H1 (cell line): Measurements from ENCODE around the gene SLC4A9. TPM values are rescaled to one million over a fixed set of nuclear protein-coding genes. Genes with fewer than 3 reads are reported as not detected.

Source experiments
- CTBP2 ChIP-seq: IDR thresholded peaks from 2 replicates; pipeline ENCODE4 v1.7.0; 2011; ENCODE audit warnings: borderline replicate concordance, mild to moderate bottlenecking, moderate library complexity, mixed read lengths, low read length; ENCODE audit not compliant: insufficient read depth, insufficient read length
- HDAC2 ChIP-seq, 2 experiments: fragments of 300-600 bp in 1 of 2; sonication (generic) in 1 of 2; IDR thresholded peaks; 2 replicates each; pipeline ENCODE4 v1.6.1; 2011 to 2012; ENCODE audit warnings: low read depth in 2 of 2, low read length in 2 of 2, mild to moderate bottlenecking in 2 of 2, moderate library complexity in 2 of 2, borderline replicate concordance in 1 of 2, inconsistent platforms in 1 of 2
- SP1 ChIP-seq: IDR thresholded peaks from 2 replicates; pipeline ENCODE4 v1.6.1; 2011; ENCODE audit warnings: low read depth, low read length
- polyA plus RNA-seq, 7 experiments: library from polyadenylated mRNA; depleted of rRNA in 3 of 7; stranded (reverse) in 5 of 7; unstranded in 2 of 7; fragments of >200 nt in 5 of 7; fragments of 200-250 nt in 2 of 7; gene quantifications; 1 replicate in 5 of 7; 2 replicates in 1 of 7; 4 replicates in 1 of 7; pipeline versions ENCODE4 v1.2.1 to v1.2.3, GENCODE V29; 2011 to 2013; ENCODE audit warnings: missing spikeins in 2 of 7, mixed read lengths in 2 of 7
- total RNA-seq: library from RNA; stranded (reverse); fragmentation: NEBNext Ultra II Directional; extraction: Animal tissue kit (Norgen Biotek cat#: 25700); gene quantifications from 2 replicates; pipeline ENCODE4 v1.2.1, GENCODE V29; 2021

SLC4A9 gene
- total and polyA plus RNA-seq, 2 of the 8 experiments (the other 6 are each of a cell fraction or from before 2014, with no cell fraction given), result 0.15 to 0.28 TPM

DNA sequence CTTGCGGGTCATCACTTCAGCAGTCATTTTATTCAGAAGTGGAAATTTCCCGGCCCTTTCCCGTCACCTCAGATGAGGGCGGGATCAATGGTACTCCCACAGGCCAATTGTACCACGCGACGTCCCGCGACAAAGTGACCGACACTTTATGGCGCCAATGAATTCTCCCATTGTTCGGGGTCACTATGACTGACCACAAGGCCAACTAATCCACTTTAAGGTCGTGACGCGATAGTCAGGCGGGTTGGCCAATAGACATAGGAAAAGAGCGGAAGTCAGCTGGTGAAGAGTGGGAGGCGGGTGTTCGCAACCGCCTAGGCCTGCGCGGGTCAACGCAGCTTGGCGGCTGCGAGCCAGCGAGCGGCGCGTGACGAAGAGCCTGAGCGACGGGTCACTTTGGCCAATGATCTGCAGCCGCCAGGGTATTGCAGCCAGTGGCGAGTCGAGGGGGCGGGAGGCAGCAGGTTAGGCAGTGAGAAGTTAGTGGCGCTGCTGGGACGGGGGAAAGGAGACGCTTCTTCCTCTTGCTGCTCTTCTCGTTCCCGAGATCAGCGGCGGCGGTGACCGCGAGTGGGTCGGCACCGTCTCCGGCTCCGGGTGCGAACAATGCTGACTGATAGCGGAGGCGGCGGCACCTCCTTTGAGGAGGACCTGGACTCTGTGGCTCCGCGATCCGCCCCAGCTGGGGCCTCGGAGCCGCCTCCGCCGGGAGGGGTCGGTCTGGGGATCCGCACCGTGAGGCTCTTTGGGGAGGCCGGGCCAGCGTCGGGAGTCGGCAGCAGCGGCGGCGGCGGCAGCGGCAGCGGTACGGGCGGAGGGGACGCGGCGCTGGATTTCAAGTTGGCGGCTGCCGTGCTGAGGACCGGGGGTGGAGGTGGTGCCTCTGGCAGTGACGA, 41.6 kb downstream of the SLC4A9 start, which contains the start of gene ANKHD1 (continued):
- TF ChIP-seq SP1 (peak; percentile 99), HDAC2 (IDR thresholded peaks at IDR 0.05; ENCODE audit: borderline replicate concordance in 1 of 2, low read depth in 2 of 2, low read length in 2 of 2) (no peak), CTBP2 (no peak)
- TF ChIP-seq, all 59 proteins: peak for 23
